ENCODE results near the gene GPATCH3.
A peak's percentile ranks its signal among the peaks of the same experiment; 100 is the strongest.
"Not testable (repeated sequence)": the region's sequence is repeated elsewhere in the genome, so short reads cannot be mapped to it uniquely, and the experiment has no call there.

GPATCH3 gene, protein sequence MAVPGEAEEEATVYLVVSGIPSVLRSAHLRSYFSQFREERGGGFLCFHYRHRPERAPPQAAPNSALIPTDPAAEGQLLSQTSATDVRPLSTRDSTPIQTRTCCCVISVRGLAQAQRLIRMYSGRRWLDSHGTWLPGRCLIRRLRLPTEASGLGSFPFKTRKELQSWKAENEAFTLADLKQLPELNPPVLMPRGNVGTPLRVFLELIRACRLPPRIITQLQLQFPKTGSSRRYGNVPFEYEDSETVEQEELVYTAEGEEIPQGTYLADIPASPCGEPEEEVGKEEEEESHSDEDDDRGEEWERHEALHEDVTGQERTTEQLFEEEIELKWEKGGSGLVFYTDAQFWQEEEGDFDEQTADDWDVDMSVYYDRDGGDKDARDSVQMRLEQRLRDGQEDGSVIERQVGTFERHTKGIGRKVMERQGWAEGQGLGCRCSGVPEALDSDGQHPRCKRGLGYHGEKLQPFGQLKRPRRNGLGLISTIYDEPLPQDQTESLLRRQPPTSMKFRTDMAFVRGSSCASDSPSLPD

DNA sequence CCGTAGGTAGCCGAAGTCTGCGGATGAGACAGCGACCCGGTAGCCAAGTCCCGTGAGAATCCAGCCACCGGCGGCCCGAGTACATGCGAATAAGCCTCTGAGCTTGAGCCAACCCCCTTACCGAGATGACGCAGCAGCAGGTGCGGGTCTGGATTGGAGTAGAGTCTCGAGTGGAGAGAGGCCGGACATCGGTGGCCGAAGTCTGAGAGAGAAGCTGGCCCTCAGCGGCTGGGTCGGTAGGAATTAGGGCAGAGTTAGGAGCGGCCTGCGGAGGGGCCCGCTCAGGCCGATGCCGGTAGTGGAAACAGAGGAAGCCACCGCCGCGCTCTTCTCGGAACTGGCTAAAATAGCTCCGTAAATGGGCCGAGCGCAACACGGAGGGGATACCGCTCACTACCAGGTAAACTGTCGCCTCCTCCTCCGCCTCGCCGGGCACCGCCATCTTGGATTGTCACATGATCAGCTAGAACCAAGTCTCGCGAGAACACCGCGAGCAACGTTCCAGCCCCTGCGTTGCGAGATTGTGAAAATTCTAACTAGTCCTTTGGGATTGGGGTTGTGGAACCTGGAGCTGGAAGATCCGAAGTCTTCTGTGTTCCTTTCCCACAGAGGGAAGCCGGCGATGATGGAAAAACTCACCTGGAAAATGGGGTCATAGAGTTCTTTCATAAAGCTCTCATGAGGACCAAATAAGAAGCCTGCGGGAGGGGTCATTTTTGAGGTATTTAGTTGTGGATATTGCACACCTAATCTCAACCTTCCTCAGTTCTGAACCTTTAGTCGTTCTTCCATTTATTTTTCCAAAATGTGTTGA, at the start of gene GPATCH3:
GPATCH3 (minus strand) TSS at position 467 of the 814 bp plus-strand sequence; CDS start at position 442, 25 bp downstream.
- Histone ChIP-seq H3K36me3 (ENCODE audit: control insufficient read depth, insufficient read depth, low read length) (0 out of 2 replicates have a peak, but pooled peaks cover 6% of the 10 kb centered on the region), H3K27ac (ENCODE audit: low read length) (no peak within 1 kb of the TSS), H3K4me1 (ENCODE audit: control insufficient read depth, insufficient read depth, low read length) (no peaks in the 10 kb centered on the region), H3K4me3 (ENCODE audit: low read length) (peak within 1 kb of the TSS; percentile 91), H3K9me3 (ENCODE audit: control insufficient read depth, insufficient read depth, low read length) (no peaks in the 10 kb centered on the region), H3K27me3 (ENCODE audit: control insufficient read depth, insufficient read depth, low read length) (no peaks in the 10 kb centered on the region)
- DNase-seq (ENCODE audit: low read depth, low spot score) = peak; percentile 97
- WGBS (ENCODE audit: insufficient coverage, insufficient read length) = no CpG with 5 or more reads among the region's 50 CpGs

DNA sequence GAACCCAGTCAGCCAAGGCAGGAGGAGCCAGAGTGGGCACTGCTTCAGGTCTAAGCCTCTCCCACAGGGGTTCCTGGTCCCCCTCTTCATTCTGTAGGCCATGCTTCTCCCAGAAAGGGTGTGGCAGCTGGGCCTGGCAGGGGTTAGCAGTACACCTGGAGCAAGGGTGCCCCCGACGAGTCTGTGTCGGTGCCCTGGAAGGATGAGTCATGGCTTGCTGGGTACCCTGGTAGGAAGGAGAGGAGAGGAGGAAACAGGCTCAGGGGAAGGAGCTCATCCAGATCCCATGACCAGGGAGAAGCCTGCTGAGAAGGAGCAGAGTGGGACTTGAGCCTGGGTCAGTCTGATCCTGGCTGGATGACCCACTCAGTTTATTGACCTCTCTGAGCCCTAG, 49.7 kb upstream of the GPATCH3 start:
- Histone ChIP-seq H3K27ac (ENCODE audit: low read length) (no peak overlapping the region), H3K36me3 (ENCODE audit: control insufficient read depth, insufficient read depth, low read length) (peaks cover 11% of the 10 kb centered on the region), H3K4me1 (ENCODE audit: control insufficient read depth, insufficient read depth, low read length) (no peaks in the 10 kb centered on the region), H3K4me3 (ENCODE audit: low read length) (no peak overlapping the region), H3K9me3 (ENCODE audit: control insufficient read depth, insufficient read depth, low read length) (no peaks in the 10 kb centered on the region), H3K27me3 (ENCODE audit: control insufficient read depth, insufficient read depth, low read length) (no peaks in the 10 kb centered on the region)
- no CpG with 5 or more reads among the region's 3 CpGs for WGBS (ENCODE audit: insufficient coverage, insufficient read length)
- no peak for DNase-seq (ENCODE audit: low read depth, low spot score)

DNA sequence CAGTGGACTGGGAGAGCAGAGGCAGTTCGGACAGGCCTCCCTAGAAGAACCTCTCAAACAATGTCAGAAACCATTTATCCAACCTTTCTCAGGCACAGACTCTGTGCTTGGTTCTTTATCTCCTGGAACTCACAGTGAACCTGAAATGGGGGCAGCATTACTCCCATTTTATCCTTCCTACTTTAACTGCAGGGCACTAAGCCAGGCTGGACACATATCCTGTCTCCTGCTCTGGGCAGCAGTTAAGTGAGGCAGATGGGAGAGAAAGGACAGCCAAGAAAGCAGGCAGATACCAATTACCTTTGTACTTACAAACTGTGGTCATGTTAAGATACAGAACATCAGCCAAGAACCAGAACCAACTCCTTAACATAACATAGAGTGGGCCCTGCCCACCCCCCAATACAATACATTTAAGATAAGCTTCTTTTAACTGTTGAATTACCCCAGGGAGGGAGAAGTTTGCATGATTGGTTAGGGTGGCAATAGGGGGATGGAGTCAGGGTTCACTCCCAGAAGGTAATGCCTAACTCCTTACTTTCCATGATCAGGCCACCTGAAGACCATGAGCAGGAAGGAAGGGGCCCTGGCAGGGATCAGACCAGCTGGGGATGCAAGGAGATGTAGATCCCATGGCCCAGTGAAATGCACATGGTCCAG, 49.1 kb upstream of the GPATCH3 start:
- Histone ChIP-seq H3K9me3 (ENCODE audit: control insufficient read depth, insufficient read depth, low read length) (no peaks in the 10 kb centered on the region), H3K4me3 (ENCODE audit: low read length) (no peak overlapping the region), H3K27me3 (ENCODE audit: control insufficient read depth, insufficient read depth, low read length) (no peaks in the 10 kb centered on the region), H3K4me1 (ENCODE audit: control insufficient read depth, insufficient read depth, low read length) (no peaks in the 10 kb centered on the region), H3K27ac (ENCODE audit: low read length) (no peak overlapping the region), H3K36me3 (ENCODE audit: control insufficient read depth, insufficient read depth, low read length) (peaks cover 11% of the 10 kb centered on the region)
- no peak for DNase-seq (ENCODE audit: low read depth, low spot score)
- WGBS (ENCODE audit: insufficient coverage, insufficient read length) = no CpG with 5 or more reads among the region's 1 CpG

GRCh38 chr1:26948725-26949057, 48.4 kb upstream of the GPATCH3 start:
- H3K36me3 ChIP-seq (ENCODE audit: control insufficient read depth, insufficient read depth, low read length) = peaks cover 12% of the 10 kb centered on the region
- not testable (repeated sequence) for DNase-seq (ENCODE audit: low read depth, low spot score); H3K4me3 ChIP-seq (ENCODE audit: low read length); H3K9me3 ChIP-seq (ENCODE audit: control insufficient read depth, insufficient read depth, low read length); H3K4me1 ChIP-seq (ENCODE audit: control insufficient read depth, insufficient read depth, low read length); H3K27ac ChIP-seq (ENCODE audit: low read length); H3K27me3 ChIP-seq (ENCODE audit: control insufficient read depth, insufficient read depth, low read length)
- no CpG with 5 or more reads among the region's 16 CpGs for WGBS (ENCODE audit: insufficient coverage, insufficient read length)

DNA sequence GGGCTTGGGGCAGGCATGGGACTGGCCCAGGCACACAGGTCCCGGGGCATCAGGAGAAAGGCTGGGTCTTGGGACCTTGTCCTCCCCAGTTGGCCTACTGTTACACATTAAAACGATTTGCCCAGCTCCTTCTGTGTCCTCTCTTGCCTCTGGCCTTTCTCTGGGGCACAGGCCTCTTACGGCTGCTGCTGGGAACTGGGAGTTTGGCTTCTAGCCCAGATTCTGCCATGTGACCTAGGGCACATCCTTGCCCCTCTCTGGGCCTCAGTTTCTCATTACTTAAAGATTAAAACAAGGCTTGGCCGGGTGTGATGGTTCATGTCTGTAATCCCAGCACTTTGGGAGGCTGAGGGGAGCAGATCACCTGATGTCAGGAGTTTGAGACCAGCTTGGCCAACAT, 46.0 kb upstream of the GPATCH3 start:
- Histone ChIP-seq H3K36me3 (ENCODE audit: control insufficient read depth, insufficient read depth, low read length) (peaks cover 28% of the 10 kb centered on the region), H3K9me3 (ENCODE audit: control insufficient read depth, insufficient read depth, low read length) (no peaks in the 10 kb centered on the region), H3K4me3 (ENCODE audit: low read length) (no peak overlapping the region), H3K4me1 (ENCODE audit: control insufficient read depth, insufficient read depth, low read length) (no peaks in the 10 kb centered on the region), H3K27ac (ENCODE audit: low read length) (no peak overlapping the region), H3K27me3 (ENCODE audit: control insufficient read depth, insufficient read depth, low read length) (no peaks in the 10 kb centered on the region)
- DNase-seq (ENCODE audit: low read depth, low spot score) = no peak
- WGBS (ENCODE audit: insufficient coverage, insufficient read length) = no CpG with 5 or more reads among the region's 4 CpGs

DNA sequence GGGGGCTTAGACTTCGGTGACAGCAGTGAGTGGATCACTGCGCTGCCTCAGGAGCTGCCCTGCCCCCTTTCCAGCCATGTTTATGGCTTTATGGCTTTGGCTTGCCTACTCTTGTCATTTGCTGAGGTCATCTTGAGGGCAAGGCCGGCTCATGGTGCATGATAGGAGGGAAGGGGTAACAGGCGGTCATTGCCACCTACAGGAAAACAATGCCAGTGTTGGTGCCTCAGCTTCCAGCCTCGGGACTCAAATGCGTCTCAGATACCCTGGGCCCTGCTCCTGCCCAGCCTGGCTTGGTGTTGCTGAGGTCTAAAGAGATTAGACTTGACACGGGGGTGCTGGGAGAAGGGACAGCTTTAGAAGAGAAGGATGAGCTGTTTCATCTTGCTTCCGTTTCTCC, 45.5 kb upstream of the GPATCH3 start:
- Histone ChIP-seq H3K27ac (ENCODE audit: low read length) (no peak overlapping the region), H3K4me3 (ENCODE audit: low read length) (no peak overlapping the region), H3K36me3 (ENCODE audit: control insufficient read depth, insufficient read depth, low read length) (peaks cover 30% of the 10 kb centered on the region), H3K9me3 (ENCODE audit: control insufficient read depth, insufficient read depth, low read length) (no peaks in the 10 kb centered on the region), H3K27me3 (ENCODE audit: control insufficient read depth, insufficient read depth, low read length) (no peaks in the 10 kb centered on the region), H3K4me1 (ENCODE audit: control insufficient read depth, insufficient read depth, low read length) (no peaks in the 10 kb centered on the region)
- DNase-seq (ENCODE audit: low read depth, low spot score) = no peak
- no CpG with 5 or more reads among the region's 8 CpGs for WGBS (ENCODE audit: insufficient coverage, insufficient read length)

DNA sequence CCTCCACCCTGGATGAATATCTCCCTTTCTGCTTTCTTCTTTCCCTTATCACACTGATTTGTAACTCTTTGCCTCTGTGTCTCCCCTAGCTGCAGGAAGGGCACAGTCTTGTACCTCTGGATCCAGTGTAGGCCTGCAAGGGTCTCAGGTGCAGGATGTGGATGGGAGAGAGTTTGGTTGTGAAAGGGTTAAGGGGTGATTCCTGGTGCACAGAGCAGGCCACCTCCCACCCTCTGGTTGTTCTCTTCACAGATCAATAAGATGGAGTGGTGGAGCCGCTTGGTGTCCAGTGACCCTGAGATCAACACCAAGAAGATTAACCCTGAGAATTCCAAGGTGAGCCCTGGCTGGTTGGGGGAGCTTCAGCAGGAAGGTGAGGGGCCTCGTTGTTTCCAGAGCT, 44.9 kb upstream of the GPATCH3 start:
- Histone ChIP-seq H3K4me3 (ENCODE audit: low read length) (no peak overlapping the region), H3K27me3 (ENCODE audit: control insufficient read depth, insufficient read depth, low read length) (no peaks in the 10 kb centered on the region), H3K9me3 (ENCODE audit: control insufficient read depth, insufficient read depth, low read length) (no peaks in the 10 kb centered on the region), H3K27ac (ENCODE audit: low read length) (no peak overlapping the region), H3K4me1 (ENCODE audit: control insufficient read depth, insufficient read depth, low read length) (no peaks in the 10 kb centered on the region), H3K36me3 (ENCODE audit: control insufficient read depth, insufficient read depth, low read length) (peaks cover 30% of the 10 kb centered on the region)
- no peak for DNase-seq (ENCODE audit: low read depth, low spot score)
- WGBS (ENCODE audit: insufficient coverage, insufficient read length) = no CpG with 5 or more reads among the region's 2 CpGs

- Histone ChIP-seq H3K27ac (ENCODE audit: low read length) (no peak overlapping the region), H3K4me3 (ENCODE audit: low read length) (no peak overlapping the region), H3K9me3 (ENCODE audit: control insufficient read depth, insufficient read depth, low read length) (no peaks in the 10 kb centered on the region), H3K4me1 (ENCODE audit: control insufficient read depth, insufficient read depth, low read length) (no peaks in the 10 kb centered on the region), H3K27me3 (ENCODE audit: control insufficient read depth, insufficient read depth, low read length) (no peaks in the 10 kb centered on the region), H3K36me3 (ENCODE audit: control insufficient read depth, insufficient read depth, low read length) (peaks cover 34% of the 10 kb centered on the region)
- DNase-seq (ENCODE audit: low read depth, low spot score) = no peak
- no CpG with 5 or more reads among the region's 12 CpGs for WGBS (ENCODE audit: insufficient coverage, insufficient read length)
Measured at GRCh38 chr1:26942656-26943055, 42.4 kb upstream of the GPATCH3 start.

GRCh38 chr1:26941311-26941710, 41.0 kb upstream of the GPATCH3 start:
- Histone ChIP-seq H3K4me1 (ENCODE audit: control insufficient read depth, insufficient read depth, low read length) (no peaks in the 10 kb centered on the region), H3K36me3 (ENCODE audit: control insufficient read depth, insufficient read depth, low read length) (peaks cover 38% of the 10 kb centered on the region), H3K27me3 (ENCODE audit: control insufficient read depth, insufficient read depth, low read length) (no peaks in the 10 kb centered on the region), H3K27ac (ENCODE audit: low read length) (no peak overlapping the region), H3K9me3 (ENCODE audit: control insufficient read depth, insufficient read depth, low read length) (no peaks in the 10 kb centered on the region), H3K4me3 (ENCODE audit: low read length) (no peak overlapping the region)
- WGBS (ENCODE audit: insufficient coverage, insufficient read length) = no CpG with 5 or more reads among the region's 10 CpGs
- no peak for DNase-seq (ENCODE audit: low read depth, low spot score)

DNA sequence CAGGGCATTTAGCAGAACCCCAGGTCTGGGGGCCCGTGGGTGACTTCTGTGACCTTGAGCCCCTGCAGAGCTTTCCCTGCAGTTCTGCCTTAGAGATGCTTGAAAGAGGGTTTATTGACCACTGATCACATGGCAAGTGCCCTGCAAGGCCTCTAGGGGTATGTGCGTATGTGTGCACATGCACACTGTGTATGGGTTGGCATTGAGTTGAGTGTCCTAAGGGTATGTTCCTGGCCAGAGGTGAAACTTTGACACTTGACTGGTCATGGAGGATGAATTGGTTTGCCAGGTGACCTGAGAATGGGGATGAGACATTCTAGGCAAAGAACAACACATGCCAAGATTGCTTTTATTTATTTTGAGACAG, 38.4 kb upstream of the GPATCH3 start:
- Histone ChIP-seq H3K27ac (ENCODE audit: low read length) (no peak overlapping the region), H3K4me3 (ENCODE audit: low read length) (no peak overlapping the region), H3K4me1 (ENCODE audit: control insufficient read depth, insufficient read depth, low read length) (no peaks in the 10 kb centered on the region), H3K9me3 (ENCODE audit: control insufficient read depth, insufficient read depth, low read length) (no peaks in the 10 kb centered on the region), H3K36me3 (ENCODE audit: control insufficient read depth, insufficient read depth, low read length) (peaks cover 33% of the 10 kb centered on the region), H3K27me3 (ENCODE audit: control insufficient read depth, insufficient read depth, low read length) (no peaks in the 10 kb centered on the region)
- no CpG with 5 or more reads among the region's 2 CpGs for WGBS (ENCODE audit: insufficient coverage, insufficient read length)
- DNase-seq (ENCODE audit: low read depth, low spot score) = no peak
